Activated naive CD4-positive, alpha-beta T cell (primary cell): ENCODE data around the gene MSI2.

ENCODE experiments used
- DNase-seq, 4 experiments: peaks; one replicate each; lab custom pipeline; 2025; lab: John Stamatoyannopoulos, UW

Gene MSI2

GRCh38 chr17:57394375-57394774 lies 138.1 kb downstream of the MSI2 start:
- no peak for DNase-seq

- DNase-seq: no peak
Observed at GRCh38 chr17:57395721-57396321, 139.5 kb downstream of the MSI2 start.

GRCh38 chr17:57396511-57396921 lies 140.2 kb downstream of the MSI2 start:
- no peak for DNase-seq

- DNase-seq: no peak
Observed at GRCh38 chr17:57397402-57397801, 141.1 kb downstream of the MSI2 start.

GRCh38 chr17:57399690-57400089 lies 143.4 kb downstream of the MSI2 start:
- DNase-seq: no peak

GRCh38 chr17:57400648-57401047 lies 144.3 kb downstream of the MSI2 start:
- DNase-seq: no peak

GRCh38 chr17:57401556-57402488 lies 145.5 kb downstream of the MSI2 start:
- no peak for DNase-seq

- no peak for DNase-seq
Observed at GRCh38 chr17:57402681-57403180, 146.4 kb downstream of the MSI2 start.

GRCh38 chr17:57403236-57403635 lies 146.9 kb downstream of the MSI2 start:
- DNase-seq: no peak

GRCh38 chr17:57404073-57404472 lies 147.8 kb downstream of the MSI2 start:
- DNase-seq: no peak

GRCh38 chr17:57404795-57405490 lies 148.6 kb downstream of the MSI2 start:
- no peak for DNase-seq

GRCh38 chr17:57405491-57406072 lies 149.3 kb downstream of the MSI2 start:
- no peak for DNase-seq

- no peak for DNase-seq
Observed at GRCh38 chr17:57406131-57406980, 150.0 kb downstream of the MSI2 start.

- no peak for DNase-seq
Observed at GRCh38 chr17:57406981-57407286, 150.6 kb downstream of the MSI2 start.

GRCh38 chr17:57407287-57408070 lies 151.2 kb downstream of the MSI2 start:
- no peak for DNase-seq

GRCh38 chr17:57408071-57408811 lies 151.9 kb downstream of the MSI2 start:
- peak in 1 of 4 experiments; percentile 4 for DNase-seq

- DNase-seq: no peak
Observed at GRCh38 chr17:57410169-57410568, 153.8 kb downstream of the MSI2 start.

- no peak for DNase-seq
Observed at GRCh38 chr17:57412520-57413096, 156.3 kb downstream of the MSI2 start.

- DNase-seq: no peak
Observed at GRCh38 chr17:57413848-57414651, 157.7 kb downstream of the MSI2 start.
